Measurements from ENCODE around the gene SYT7.

The SYT7 gene

DNA sequence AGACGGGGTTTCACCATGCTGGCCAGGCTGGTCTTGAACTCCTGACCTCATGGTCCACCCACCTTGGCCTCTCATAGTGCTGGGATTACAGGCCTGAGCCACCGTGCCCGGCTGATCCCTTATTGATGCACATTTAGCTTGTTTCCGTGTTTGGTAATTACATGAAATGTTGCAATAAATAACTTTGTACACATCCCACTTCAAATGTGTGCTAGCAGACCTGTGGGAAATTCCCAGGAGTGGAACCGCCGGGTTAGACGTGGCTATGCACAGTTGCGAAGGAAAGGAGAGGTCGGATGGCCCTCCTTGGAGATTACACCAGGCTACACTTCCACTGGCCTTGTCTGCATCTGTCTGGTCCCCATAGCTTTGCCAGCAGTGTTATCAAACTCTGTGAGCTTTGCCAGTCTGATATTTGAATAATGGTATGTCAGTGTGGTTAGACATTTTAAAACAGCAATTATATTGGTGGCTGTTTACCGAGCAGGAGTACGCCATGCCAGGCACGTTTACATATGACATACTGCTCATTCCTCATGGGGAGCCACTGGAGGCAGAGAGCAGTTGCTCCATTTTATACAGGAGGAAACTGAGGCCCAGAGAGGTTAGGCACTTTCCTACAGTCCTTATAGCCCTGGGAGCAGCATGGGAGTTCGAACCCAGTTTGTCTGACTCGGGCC is 27.2 kb upstream of the SYT7 start:
- no peak for DNase-seq

DNA sequence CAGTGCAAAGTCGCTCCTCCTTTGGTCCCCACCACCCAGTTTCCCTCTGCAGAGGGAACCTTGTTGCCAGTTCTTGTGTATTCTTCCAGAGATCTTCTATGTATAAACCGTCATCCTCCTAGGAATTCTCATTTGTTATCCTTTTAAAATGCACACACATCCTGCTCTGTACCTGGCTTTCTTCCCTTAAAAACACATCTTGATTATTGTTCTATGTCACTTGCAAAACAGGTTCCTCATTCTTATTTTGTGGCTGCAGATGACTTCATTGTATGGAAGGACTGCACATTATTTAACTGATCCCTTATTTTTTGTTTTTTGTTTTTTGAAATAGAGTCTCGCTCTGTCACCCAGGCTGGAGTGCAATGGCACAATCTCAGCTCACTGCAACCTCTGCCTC is 26.6 kb upstream of the SYT7 start:
- no peak for DNase-seq

DNA sequence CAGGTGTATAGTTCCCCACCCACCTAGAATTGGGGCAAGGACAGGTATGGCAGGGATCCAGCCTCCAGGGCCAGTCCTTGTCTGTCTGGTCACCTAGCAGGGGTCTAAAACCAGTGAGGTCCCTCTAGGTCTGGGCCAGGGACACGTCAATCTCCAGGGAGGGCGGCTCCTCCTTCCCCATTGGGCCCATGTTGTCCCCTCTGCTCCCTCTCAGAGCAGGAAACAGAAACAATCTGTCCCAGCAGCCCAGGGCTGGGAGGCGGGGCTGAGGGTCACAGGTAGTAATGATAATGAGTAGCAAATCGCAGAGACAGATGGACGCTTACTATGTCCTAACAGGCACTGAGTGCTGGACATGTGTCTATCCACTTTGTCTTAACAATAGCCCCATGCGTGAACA is 22.8 kb upstream of the SYT7 start:
- no peak for DNase-seq

DNA sequence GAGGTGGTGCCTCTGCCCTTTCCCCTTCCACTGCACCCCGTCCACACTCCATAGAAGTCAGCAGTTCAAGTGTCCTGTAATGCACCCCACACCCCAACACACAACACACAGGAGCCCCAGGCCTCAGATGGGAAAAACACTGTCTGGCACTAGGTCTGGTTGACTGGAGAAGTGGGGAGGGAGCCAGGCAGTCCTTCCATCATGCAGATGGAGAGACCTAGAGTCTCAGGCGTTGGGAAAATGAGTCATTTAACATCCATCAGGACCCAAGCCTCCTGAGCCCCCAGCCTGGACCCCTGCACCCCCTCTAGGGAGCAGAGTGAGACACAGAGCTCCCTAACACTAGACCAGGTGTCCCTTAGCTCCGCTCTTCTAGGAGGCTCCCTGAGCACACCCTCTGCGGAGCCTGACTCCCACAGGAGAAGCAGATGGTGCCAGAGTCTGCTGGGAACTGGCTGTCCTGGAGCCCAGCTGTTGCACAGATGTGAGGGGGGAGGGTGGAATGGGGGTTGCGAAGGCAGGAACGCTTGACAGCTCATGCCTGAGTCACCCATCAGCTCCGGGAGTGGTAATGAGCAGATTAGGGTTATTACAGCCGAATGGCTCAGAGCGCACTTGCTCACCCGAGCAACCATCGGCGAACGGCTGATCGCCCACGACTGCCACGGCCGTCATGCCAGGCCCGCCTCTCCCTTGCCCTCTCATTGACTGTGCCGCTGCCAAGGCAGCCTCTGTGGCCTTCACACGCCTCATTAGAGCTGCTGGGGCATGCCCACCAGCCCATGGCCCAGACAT is 22.1 kb upstream of the SYT7 start:
- no peak for DNase-seq

DNA sequence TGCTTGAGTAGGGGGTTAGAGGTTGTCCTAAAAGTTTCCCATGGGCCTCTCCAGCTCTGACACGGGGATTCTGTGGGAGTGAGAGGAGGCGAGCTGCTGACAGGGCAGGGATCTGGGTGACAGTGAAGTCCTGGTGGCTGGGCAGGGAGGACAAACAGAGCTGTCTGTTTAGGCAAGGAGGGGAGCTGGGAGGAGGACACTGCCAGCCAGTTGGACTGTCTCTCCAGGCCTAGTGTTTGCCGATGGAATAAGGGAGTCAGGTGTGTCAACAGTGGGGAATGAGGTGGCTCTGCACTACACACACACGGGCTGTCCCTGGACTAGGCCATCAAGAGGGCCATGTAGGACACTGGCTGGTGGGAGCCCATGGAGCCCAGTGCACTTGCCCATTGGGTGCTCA is 20.6 kb upstream of the SYT7 start:
- DNase-seq: no peak

DNA sequence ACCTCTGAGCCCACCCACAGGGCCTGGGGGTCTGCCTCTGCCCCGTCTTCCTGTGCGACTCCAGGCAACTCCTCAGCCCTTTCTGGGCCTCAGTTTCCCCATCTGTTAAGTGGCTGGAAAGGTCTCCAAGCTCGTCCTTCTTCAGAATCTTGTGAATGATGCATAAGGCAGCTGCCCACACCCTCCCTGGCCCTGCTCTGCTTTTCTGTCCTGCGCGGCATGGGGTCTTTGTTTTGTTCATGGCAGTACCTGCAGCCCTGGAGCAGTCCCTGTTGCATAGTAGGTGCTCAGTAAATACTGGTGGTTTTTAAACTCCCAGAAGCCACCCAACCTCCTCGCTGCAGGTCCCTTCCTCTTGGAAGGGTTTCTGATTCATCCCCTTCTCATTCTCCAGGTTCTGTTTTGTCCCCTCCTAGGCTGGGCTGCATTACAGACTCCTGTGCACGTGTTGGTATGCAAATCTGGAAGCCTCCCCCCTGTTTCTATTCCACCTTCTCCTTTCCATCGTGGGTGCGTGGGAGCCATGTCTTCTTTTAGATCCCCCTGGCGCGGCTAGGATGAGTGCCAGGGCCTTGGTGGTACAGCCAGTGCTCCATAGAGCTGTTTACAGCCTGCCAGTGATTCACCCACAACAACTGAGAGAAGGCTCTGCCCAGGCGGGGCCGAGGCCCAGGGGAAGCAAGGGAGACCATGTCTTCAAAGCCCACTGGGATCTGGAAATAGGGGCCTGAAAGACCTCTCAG is 19.3 kb upstream of the SYT7 start:
- DNase-seq: no peak

DNA sequence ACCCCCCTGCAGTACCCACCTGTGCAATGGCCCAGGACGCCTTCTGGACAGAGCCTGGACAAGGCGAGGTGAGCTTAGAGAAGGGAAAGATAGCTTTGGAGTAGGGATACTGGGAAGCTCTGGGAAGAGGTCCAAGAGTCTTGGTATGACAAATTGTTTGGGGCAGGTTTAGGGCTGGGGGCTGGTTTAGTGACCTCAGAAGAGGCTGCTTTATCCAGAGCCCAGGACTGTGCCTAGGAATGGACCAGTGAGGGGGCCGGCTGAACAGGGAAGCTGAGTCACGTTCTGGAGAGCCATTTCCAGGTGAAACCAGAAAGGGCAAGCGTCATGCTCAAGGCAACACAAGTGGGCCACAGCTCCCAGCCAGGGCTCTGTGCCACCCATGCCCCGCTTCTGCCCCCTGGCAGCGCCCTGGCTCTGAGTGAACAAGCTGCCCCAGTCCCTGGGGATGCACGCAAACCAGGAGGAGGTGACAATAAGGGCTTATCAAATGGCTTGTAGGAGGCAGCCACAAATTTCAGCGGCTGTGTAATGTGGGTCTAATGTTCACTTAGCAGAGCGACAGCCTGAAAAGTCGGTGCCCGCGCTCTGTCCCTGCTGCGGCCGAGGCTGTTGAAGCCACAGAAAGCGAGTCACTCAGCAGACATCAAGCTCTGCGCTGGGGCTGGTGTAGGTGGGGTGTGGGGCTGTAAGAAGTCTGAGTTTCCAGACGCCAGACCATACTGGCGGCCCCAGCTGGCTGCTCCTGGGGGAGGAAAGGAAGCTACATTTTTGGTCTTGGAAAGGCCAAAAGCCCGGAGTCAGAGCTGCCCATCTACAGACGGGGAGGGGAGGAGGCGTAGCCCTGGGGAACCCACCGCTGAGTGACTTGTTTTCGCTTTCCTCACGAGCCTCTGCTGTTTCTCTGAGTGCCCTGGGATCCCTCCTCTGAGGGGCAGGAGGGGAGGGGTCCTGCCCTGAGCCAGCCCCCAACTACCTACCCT is 18.3 kb upstream of the SYT7 start:
- DNase-seq: no peak

DNA sequence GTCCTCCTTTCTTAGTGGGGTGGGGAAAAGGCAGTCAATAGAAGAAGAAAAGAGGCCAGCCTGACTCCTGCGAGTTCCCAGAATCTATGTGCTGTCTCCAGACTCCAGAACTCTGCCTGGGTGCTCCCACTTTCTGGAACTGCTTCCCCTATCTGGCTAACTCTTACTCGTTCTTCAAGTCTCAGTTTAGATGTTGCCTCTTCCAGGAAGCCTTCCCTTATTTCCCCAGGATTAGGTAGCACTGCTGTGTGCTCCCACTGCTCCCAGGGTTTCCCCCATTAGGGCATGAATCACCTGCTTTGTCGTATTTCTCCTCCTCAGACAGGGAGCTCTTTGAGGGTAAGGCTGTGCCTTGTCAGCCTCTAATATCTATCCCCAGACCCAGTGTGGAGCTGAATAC is 17.5 kb upstream of the SYT7 start:
- no peak for DNase-seq

DNA sequence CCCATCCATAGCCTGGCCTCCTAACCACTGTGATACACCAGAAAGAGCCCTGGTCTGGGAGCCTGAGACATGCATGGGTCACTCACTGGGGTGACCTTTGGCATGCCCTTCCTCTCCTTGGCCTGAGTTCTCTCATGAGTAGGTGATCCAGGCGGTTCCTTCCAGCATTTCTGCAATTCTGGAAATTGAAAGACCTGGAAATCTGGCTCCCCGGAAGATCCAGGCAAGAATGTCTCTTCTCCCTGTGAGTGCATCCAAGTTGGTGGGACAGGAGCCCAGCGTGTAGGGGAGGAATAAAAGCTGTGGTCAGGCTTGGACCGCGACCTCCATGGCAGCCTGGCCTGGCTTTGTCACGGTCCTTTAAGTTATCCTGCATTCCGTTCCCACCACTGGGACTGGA is 16.1 kb upstream of the SYT7 start:
- DNase-seq: no peak

DNA sequence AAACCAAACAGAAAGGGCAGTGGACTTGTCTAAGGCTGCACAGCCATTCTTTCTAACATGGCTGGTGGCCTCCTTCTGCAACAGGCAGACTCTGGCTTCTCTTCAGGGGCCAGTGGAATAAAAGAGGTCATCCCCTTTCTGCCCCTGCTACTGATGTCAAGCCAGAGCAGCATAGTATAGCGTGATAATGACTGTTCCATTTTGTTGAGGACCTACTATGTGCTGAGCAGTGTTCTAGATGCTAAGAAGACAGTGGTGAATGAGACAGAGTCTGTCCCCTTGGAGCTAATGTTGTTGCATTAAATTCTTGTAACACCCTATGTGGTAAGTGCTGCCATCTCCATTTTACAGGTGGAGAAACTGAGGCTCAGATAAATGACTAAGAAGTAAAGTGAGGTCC is 15.7 kb upstream of the SYT7 start:
- no peak for DNase-seq

DNA sequence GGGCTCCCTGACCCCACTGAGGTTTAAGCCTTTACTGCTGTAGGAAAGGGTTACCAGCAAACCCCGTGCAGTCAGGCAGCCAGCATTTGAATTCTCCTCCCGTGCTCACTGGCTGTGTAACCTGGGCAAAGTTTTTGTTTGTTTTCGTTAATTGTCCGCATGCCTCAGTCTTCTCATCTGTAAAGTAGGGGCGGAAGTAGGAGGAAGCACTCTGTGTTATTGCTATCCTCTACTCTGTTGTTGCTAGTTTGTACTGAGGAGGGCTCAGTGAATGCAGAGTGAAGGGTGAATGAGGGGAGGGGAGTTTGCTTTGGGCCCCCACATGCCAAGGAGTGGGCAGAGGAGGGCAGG is 14.0 kb upstream of the SYT7 start:
- DNase-seq: no peak

DNA sequence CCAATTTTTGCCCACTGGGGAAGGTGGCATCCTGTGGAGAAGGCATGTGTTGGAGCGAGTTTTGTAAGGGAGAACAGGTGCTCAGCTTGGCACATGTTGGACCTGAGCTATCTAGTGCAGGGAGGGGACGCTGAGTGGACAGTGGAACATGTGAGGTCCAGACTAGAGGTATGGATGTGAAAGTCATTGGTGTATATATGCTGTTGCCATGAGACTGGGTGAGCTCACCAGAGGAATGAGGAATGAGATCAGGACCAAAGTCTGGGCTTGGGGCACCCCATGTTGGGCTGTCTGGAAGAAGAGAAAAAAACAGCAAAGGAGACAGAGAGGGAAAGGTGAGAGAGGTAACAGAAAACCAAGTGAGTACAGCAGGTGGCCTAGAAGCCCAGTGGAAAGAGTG is 12.3 kb upstream of the SYT7 start:
- no peak for DNase-seq

DNA sequence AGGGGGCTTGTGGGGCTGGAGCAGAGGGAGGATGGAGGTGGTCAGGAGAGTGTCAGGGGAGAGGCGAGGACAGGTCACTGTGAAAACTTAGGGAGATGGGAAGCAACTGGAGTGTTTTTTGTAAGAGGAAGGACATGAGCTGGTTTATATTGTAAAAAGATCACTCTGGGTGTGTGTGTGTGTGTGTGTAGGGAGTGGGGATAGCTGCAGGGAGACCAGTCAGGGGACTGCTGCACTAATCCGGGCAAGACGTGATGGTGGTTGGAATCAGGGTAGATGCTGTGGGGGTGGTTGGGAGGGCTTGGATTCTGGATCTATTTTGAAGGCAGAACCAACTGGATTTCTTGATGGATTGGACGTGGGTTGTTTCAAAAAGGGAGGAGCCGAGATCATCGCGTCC is 11.3 kb upstream of the SYT7 start:
- no peak for DNase-seq

DNA sequence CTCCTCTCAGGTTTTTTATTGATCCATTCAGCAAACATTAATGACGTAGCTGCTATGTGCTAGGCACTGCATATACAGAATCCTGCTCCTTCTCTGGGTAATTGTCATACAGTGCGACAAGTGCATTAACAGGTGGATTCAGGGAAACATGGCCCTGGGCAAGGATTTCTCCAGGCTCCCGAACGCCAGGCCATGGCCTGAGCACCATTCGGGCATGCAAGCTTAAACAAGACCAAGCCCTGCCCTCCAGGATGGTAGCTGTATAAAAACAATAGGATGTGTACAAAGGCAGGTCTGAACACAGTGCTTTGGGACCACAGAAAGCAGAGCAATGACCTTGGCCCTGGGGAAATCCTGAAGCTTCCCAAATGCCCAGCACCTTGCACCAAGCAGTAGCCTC is 9.1 kb upstream of the SYT7 start:
- no peak for DNase-seq

DNA sequence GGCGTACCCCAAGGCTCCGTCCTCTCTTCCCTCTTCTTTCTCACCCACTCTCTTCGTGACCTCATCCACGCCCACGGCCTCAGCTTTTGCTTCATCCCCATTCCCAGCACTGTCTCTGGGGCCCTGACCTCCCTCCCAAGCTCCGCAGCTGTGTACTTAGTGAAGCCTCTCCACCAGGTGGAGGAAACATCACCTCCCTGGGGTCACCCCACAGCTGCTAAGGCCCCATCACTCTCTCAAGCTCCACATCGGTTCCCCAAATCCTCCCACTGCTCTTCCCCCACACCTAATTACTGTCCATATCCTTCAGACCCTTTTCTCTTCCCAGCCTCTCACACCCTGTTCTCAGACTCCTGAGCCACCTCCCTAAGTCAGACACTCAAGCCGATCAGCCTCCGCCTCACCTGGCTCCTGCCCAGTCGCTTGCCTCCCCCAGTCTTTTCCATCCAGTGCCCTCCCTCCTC is 7.9 kb upstream of the SYT7 start:
- DNase-seq: no peak

DNA sequence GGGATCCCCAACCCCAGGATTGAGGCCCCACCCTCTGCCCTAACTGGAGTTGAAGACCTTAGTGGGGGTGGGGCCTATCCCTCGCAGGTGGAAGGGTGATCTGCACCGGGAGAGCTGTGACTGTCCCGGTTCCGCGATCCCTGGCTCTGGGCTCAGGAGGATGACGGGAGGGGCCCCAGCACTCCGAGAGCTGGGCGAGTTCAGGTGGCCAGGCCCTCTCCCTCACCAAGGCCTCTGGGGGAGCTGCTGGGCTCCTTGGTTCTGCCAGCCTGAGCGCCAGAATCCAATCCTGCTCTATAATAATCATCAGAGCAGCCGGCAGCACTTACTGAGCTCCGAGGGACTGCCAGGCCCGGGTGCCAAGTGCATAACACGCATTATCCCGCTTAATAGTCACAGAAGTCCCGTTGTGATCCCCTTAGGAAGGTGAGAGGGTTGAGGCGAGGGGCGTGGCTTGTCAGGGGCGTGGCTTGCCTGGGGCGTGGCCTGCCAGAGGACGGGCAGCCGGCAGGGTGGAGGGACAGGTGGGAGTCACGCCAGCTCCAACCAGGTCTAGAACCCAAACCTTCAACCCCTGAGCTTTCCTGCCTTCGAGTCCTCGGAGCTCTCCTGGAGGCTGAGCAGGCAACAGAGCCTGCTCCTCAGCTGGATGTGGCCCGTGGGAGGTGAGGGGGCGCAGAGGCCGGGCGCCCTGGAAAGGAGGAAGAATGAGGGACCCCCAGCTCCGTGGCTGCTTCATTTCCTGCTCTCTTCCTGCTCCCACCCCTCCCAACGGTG is 7.3 kb upstream of the SYT7 start:
- no peak for DNase-seq

DNA sequence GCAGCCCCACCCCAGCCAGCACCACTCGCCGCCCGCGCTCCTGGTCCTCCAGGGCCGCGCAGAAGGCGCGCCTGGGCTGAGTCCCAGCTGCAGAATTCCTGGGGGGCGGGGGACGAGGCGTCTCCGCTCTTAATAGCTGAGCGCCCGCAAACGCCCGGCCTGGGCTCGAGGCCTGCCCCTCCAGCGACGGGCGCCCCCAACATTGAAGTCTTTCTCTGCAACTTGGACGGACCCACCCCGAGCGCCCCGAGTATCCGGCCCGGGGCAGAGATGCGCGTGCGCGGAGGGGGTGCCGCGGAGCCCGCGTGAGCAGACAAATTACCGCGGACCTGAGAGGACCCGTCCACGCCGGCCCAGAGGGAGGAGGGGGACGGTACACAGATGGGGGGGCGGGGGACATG is 6.7 kb upstream of the SYT7 start:
- no peak for DNase-seq

DNA sequence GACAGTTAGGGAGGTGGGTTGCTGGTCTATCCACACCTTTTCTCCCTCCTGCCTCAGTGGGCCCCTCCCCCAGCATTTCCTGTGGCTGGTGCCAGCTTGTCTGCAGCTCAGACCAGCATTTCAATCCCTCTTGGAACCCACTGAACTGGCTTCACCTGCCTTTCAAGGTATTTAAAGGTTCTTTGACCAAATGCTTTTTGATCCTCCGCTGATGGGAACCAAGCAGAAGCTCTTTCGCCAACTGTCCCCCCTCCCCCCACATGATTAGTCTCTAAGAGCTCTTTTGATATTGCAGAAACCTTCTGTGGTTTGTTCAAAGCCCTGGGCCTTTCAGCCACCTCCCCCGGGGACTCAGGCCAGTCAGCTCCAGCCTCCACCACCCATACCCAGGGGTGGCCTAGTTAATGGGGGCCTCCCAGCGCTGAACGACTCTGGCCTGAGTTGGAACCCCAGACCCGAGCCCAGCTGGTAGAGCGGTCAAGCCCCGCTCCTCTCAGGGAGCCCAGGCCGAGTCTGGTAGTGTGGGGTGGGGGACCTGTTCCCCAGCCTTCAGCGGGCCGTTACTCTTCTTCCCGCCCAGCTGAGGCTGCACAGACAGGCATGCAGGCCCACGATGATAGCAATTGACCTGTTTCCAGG is 6.0 kb upstream of the SYT7 start:
- DNase-seq: no peak

DNA sequence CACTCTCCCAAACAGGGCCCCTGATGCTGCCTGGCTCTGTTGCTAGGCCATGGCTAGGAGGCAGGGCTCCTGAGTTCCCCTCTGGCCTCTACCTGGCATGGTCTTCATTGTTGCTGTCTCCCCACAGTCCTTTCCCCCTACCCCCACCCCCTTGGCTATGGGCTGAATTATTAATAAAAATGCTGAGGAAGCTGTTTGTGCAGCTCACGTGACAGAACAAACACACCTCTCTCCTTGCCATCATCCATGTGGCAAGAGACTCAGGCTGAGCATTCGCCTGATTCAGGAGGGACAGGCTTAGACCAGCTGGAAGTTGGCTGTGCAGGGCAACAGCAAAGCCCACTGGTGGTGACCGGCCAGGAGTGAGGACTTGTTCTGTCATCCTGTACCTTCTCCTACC is 4.2 kb upstream of the SYT7 start:
- DNase-seq: no peak

DNA sequence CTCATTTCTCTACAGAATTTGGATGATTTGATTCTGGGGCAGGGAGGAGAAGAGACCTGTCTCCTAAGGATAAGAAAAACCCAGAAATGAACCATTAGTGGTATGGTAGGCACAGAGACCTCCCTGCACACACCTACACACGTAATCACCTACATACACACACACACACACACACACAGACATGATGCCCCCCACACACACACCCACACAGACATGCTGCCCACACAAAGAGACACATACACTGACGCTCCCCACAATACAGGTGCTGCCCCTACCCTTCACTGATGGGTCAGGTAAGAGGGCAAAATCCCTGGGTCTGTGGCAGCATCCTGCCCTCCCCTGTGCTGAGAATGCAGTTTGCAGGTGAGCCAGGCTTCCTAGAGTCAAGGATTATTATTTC is 1.1 kb upstream of the SYT7 start:
- no peak for DNase-seq

DNA sequence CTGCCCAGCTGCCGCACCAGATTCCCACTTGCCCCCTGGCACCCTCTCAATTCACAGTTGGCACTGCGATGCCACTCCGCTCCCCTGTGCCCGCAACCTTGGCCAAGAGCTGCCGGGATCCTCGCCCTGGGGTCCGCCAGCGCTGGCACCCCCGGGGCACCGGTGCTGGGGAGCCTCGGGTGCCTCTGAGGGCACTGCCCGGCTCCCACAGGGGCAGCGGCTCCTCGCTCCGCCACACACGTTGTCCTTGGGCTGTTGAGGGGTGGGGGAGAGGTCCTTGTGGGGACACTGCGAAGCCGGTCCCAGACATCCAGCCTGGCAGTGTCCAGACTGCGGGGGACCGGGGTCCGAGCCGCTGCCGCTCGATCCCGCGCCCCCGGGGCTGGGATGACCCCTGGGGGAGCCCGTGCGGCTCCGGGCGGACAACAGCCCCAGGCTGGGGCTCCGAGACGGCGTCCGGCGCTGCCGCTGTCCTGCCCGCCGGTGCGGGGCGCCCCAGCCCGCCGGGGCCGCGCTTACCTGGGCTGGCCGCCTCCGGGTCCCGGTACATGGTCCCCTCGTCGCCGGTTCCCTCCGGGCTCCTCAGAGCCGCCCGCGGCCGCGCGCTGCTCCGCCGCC is 496 bp downstream of the SYT7 start:
- no peak for DNase-seq

Measured in GDM1 (cell line).